ENCODE data around the gene NOP56.

NOP56 gene

DNA sequence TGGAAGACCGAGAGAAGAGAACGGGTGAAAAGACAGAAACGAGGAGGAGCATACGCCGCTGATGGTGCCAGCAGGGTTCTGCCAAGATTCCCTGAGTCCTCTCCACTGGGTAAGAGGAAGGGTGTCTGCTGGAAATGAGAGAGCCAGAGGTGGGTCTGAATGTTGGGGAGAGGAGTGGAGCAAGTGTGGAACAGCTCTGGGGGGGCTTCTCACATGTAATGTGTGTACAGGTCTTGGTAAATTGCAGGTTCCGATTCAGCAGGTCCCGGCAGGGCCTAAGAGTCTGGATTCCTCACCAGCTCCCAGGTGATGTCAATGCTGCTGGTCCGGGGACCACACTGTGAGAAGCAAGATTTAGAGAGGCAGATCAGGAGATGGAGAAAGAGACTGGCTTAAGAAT lies 38.7 kb downstream of the NOP56 start:
- no peak overlapping the region for H3K4me3 ChIP-seq (replicated peaks; ENCODE audit: low read depth, low read length)
- TF ChIP-seq, protein P1, sequence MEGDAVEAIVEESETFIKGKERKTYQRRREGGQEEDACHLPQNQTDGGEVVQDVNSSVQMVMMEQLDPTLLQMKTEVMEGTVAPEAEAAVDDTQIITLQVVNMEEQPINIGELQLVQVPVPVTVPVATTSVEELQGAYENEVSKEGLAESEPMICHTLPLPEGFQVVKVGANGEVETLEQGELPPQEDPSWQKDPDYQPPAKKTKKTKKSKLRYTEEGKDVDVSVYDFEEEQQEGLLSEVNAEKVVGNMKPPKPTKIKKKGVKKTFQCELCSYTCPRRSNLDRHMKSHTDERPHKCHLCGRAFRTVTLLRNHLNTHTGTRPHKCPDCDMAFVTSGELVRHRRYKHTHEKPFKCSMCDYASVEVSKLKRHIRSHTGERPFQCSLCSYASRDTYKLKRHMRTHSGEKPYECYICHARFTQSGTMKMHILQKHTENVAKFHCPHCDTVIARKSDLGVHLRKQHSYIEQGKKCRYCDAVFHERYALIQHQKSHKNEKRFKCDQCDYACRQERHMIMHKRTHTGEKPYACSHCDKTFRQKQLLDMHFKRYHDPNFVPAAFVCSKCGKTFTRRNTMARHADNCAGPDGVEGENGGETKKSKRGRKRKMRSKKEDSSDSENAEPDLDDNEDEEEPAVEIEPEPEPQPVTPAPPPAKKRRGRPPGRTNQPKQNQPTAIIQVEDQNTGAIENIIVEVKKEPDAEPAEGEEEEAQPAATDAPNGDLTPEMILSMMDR (IDR thresholded peaks at IDR 0.05; ENCODE audit: low read depth, low read length, missing control alignments), result no peak
- no peak for DNase-seq (ENCODE audit: extremely low read depth, low read depth)

DNA sequence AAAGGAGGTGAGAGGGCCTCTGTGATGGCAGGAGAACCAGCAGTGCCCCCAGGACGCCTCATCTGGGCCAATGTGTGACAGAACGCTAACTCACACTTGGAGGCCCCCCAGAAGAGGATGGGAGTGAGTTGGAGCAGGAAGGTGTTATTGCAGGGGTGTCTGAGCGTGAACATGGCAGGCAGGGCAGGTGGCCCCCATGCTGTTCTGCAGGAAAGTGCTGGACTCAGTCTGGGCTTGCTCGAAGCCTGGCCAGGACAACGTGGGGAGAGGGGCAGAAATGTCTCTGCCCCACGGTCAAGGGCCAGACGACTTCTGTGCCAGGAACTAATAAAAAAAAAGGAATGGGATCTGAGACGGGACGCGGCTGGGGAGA lies 39.2 kb downstream of the NOP56 start:
- TF ChIP-seq, protein P1 (IDR thresholded peaks at IDR 0.05; ENCODE audit: low read depth, low read length, missing control alignments), result no peak
- no peak for DNase-seq (ENCODE audit: extremely low read depth, low read depth)
- no peak overlapping the region for H3K4me3 ChIP-seq (replicated peaks; ENCODE audit: low read depth, low read length)

DNA sequence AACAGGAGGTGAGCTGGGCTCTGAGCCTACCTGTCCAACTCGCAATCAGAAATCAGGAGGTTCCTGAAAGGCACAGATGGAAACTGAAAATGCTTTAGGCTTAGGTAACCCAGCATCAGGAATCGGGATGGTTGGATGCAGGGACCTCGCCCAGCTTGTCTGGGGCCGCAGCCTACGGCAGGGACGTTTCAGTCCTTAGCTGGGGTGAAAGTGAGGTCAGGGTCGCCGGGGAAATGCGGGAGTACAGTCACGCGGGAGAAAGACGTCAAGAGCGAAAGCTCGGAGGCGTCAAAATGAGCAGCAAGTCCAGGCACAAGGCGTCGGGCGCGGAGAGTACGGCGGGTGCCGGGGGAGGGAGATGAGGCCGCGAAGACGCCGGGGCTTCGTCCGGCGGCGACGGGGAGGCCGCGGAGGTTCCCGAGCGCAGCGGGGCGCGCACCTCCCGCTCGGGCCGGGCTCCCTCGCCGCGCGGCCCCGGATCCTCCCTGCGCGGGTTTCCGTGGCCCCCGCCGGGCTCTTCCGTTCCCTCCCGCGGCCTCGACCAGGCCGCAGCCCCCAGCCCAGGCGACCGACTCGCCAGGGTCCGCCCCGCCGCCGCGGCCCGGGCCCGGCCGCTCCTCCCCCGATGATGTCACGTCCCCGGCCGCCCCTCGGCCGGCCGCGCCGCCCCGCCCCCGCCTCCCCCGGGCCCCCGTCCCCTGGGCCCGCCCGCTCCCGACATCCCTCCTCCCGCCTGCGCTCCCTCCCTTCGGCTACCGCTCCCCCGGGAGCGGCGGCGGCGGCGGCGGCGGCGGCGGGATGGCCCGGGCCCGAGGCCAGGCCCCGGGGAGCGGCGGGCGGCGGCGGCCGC lies 39.8 kb downstream of the NOP56 start, which contains the start of gene EBF4:
EBF4 (plus strand) TSS at position 745 of the 850 bp plus-strand sequence. CDS start 866 bp downstream, outside the sequence.
- TF ChIP-seq, protein P1 (IDR thresholded peaks at IDR 0.05; ENCODE audit: low read depth, low read length, missing control alignments), result no peak
- H3K4me3 ChIP-seq (replicated peaks; ENCODE audit: low read depth, low read length), result no peak within 1 kb of the TSS
- no peak for DNase-seq (ENCODE audit: extremely low read depth, low read depth)

DNA sequence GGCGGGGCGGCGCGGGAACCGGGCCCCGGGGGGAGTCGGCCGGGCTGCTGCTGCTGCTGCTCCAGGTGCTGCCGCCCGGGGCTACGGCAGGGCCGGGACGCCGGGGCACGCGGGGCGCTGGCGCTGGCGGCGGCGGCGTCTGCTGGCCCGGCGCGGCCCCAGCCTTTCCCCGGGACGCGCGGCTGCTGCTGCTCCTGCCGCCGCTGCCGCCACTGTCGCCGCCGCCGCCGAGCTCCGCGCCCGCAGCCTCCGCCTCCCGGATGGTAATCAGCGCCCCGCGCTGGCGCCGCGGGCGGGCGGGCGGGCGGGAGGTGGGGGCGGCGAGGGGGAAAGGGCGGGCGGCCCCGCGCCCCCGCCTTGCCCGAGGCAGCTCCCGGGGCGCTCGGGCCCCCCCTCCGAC lies 40.5 kb downstream of the NOP56 start:
- no peak overlapping the region for H3K4me3 ChIP-seq (replicated peaks; ENCODE audit: low read depth, low read length)
- DNase-seq (ENCODE audit: extremely low read depth, low read depth), result no peak

DNA sequence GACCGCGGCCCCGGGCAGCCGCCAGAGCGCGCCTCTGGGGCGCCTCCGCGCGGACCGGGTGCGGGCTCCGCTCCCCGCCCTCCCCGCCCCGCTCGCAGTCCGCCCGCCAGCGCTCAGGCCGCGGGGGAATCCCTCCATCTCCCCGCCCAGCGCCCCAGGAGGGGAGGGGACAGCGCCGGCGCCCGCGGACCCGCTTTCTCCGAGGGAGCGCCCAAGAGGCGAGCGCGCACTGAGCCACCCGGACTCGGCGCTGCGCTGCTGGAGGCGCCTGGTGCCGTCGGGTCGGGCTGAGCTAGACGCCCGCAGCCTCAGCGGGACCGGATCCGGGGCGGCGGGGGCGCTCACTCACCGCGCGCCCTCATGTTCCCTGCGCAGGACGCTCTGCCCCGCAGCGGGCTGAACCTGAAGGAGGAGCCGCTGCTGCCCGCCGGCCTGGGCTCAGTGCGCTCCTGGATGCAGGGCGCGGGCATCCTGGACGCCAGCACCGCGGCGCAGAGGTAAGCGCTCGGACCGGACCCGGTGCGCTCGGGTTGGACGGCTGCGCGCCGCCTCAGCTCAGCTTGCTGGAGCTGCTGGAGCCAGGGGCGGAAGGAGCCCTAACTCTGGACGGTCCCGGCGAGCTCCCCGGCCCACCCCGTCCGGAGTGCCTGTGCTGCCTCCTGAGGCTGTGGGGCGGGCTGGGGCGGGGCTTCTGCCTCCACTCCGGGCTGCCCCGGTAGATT lies 41.0 kb downstream of the NOP56 start:
- H3K4me3 ChIP-seq (replicated peaks; ENCODE audit: low read depth, low read length), result no peak overlapping the region
- DNase-seq (ENCODE audit: extremely low read depth, low read depth), result no peak
- TF ChIP-seq, protein P1 (IDR thresholded peaks at IDR 0.05; ENCODE audit: low read depth, low read length, missing control alignments), result no peak

More for the DNA sequence above, 40.5 kb downstream of the NOP56 start:
- TF ChIP-seq, protein P1 (IDR thresholded peaks at IDR 0.05; ENCODE audit: low read depth, low read length, missing control alignments), result no peak

DNA sequence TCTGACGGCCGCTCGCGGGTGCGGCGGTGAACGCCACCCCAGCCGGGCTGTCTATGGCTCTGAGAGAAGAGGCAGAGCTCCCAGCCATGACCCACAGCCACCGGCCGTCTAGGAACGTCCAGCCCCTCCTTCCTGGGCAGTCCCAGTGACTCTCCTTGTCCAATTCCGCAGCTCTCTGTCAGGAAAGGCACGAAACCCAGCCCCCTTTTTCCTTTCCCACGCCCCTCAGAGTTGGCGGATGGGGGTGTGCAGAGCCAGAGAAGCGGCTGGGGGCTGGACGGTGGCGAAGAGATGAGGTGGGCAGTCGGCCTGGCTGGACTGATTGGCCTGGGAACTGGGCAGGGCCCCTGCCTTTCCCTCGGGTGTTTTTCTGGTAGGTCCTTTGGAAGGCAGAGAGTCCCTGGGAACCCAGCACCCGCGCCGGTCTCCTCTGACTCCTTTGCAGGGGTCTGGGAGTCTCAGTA lies 41.6 kb downstream of the NOP56 start:
- TF ChIP-seq, protein P1 (IDR thresholded peaks at IDR 0.05; ENCODE audit: low read depth, low read length, missing control alignments), result no peak
- H3K4me3 ChIP-seq (replicated peaks; ENCODE audit: low read depth, low read length), result no peak overlapping the region
- DNase-seq (ENCODE audit: extremely low read depth, low read depth), result no peak
